Lower lobe of right lung (tissue), 2 donors: ENCODE measurements around the gene TENM4. TPM values are rescaled to one million over a fixed set of nuclear protein-coding genes. Genes with fewer than 3 reads are reported as not detected.

Experiments used
- ATAC-seq, 2 donors: fragments of 200-7000 bp; cut with Tn5 transposase; one replicate each; pipeline ENCODE4 v1.9.1; 2020 to 2022; ENCODE audit warnings: mild to moderate bottlenecking in 2 of 2, moderate library complexity in 2 of 2
- DNase-seq: peaks from one replicate; pipeline ENCODE4 v3.0.0-alpha.2; 2020
- H3K27ac ChIP-seq: fragments of 200-600 bp; one replicate; pipeline ENCODE4 v1.8.0; 2022
- H3K27me3 ChIP-seq: fragments of 200-600 bp; one replicate; pipeline ENCODE4 v1.8.0; 2022; ENCODE audit warnings: low read depth
- H3K36me3 ChIP-seq: fragments of 200-600 bp; one replicate; pipeline ENCODE4 v1.8.0; 2022; ENCODE audit warnings: mild to moderate bottlenecking
- H3K4me1 ChIP-seq: fragments of 200-600 bp; one replicate; pipeline ENCODE4 v1.8.0; 2022
- H3K4me3 ChIP-seq: fragments of 200-600 bp; one replicate; pipeline ENCODE4 v1.8.0; 2022; ENCODE audit warnings: mild to moderate bottlenecking
- H3K9me3 ChIP-seq: fragments of 200-600 bp; one replicate; pipeline ENCODE4 v1.8.0; 2022
- CTCF ChIP-seq: fragments of 200-600 bp; IDR thresholded peaks from one replicate; pipeline ENCODE4 v1.8.0; 2022; ENCODE audit warnings: antibody characterized with exemption, mild to moderate bottlenecking
- intact Hi-C: fragments of 100-400 bp; cut with DNase I; formaldehyde crosslinking; loops from one replicate; pipeline ENCODE4 v1.11.0; 2022
- total RNA-seq: library from RNA; stranded (reverse); fragmentation: NEBNext Ultra II Directional; extraction: Animal tissue kit (Norgen Biotek cat#: 25700); gene quantifications from one replicate; pipeline ENCODE4 v1.2.1, GENCODE V29; 2021
- donor health status: DM: no; HTN: yes; CAD: no; lungs with severe emphysema.

Gene TENM4
- total RNA-seq, 1 donor from 2014 or later = 1.1 TPM

GRCh38 chr11:79449040-79449439 lies 8.2 kb upstream of the TENM4 start:
- Histone ChIP-seq H3K9me3 (no peaks in the 10 kb centered on the region), H3K4me1 (no peaks in the 10 kb centered on the region), H3K36me3 (no peaks in the 10 kb centered on the region), H3K27me3 (peaks cover 25% of the 10 kb centered on the region), H3K4me3 (no peak overlapping the region), H3K27ac (no peak overlapping the region)
- no peak for ATAC-seq
- TF ChIP-seq CTCF = no peak
- DNase-seq = no peak
- intact Hi-C loops = no loop called here

GRCh38 chr11:79447038-79447786 lies 6.4 kb upstream of the TENM4 start:
- no peaks in the 10 kb centered on the region for H3K4me1 ChIP-seq
- no peaks in the 10 kb centered on the region for H3K36me3 ChIP-seq
- H3K27me3 ChIP-seq = peaks cover 37% of the 10 kb centered on the region
- no peak for TF ChIP-seq CTCF
- H3K4me3 ChIP-seq = no peak overlapping the region
- ATAC-seq = no peak
- no peak for DNase-seq
- intact Hi-C loops = no loop called here
- no peaks in the 10 kb centered on the region for H3K9me3 ChIP-seq
- no peak overlapping the region for H3K27ac ChIP-seq

- TF ChIP-seq CTCF = no peak
- ATAC-seq = no peak
These were observed 4.1 kb upstream of the TENM4 start for GRCh38 chr11:79444923-79445322.

GRCh38 chr11:79441461-79441875 lies 638 bp upstream of the TENM4 start:
- no peaks in the 10 kb centered on the region for H3K36me3 ChIP-seq
- ATAC-seq = no peak
- no peak overlapping the region for H3K27ac ChIP-seq
- H3K9me3 ChIP-seq = no peaks in the 10 kb centered on the region
- DNase-seq = no peak
- TF ChIP-seq CTCF = no peak
- intact Hi-C loops = no loop called here
- H3K27me3 ChIP-seq = peaks cover 88% of the 10 kb centered on the region
- H3K4me3 ChIP-seq = peak overlapping the region; percentile 51
- peaks cover 40% of the 10 kb centered on the region for H3K4me1 ChIP-seq

More at GRCh38 chr11:79444923-79445322, 4.1 kb upstream of the TENM4 start:
- DNase-seq = no peak
- Histone ChIP-seq H3K36me3 (no peaks in the 10 kb centered on the region), H3K4me3 (no peak overlapping the region), H3K27ac (no peak overlapping the region), H3K27me3 (peaks cover 54% of the 10 kb centered on the region), H3K4me1 (peaks cover 8% of the 10 kb centered on the region), H3K9me3 (no peaks in the 10 kb centered on the region)
- intact Hi-C loops = no loop called here

GRCh38 chr11:79439886-79440570 lies 802 bp downstream of the TENM4 start:
- TF ChIP-seq CTCF = no peak
- intact Hi-C loops = no loop called here
- Histone ChIP-seq H3K4me3 (peak overlapping the region; percentile 51), H3K27me3 (peaks cover 88% of the 10 kb centered on the region), H3K36me3 (no peaks in the 10 kb centered on the region), H3K4me1 (peaks cover 40% of the 10 kb centered on the region), H3K27ac (no peak overlapping the region), H3K9me3 (no peaks in the 10 kb centered on the region)
- ATAC-seq (peak; percentile 3 to 14), DNase-seq (peak; percentile 44)
